Measurements from ENCODE around the gene KIF1A. TPM values are rescaled to one million over a fixed set of nuclear protein-coding genes. Genes with fewer than 3 reads are reported as not detected.

The KIF1A gene
- total RNA-seq, 4 donors from 2014 or later: 2.9 to 15.9 (median 3.2) TPM

DNA sequence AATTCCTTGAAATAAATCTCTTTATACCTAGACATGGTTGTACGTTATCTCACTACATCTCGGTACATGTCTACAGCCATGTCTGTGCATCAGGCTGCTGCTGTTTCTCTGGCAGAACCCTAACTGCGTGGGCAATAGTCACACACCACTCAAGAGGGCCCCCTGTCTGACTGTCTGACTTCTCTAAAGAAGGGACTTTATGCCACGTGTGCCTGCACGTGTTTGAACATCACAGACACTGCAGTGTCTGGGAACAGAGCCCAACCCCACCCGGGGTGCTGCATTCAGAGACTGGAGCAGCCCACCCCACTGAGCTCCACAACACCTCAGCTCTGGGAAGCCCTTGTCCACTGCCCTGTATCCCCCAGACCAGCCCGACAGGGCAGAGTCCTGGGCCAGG, 55.0 kb downstream of the KIF1A start:
- TF ChIP-seq POLR2AphosphoS5 (IDR thresholded peaks at IDR 0.05) (no peak), EP300 (IDR thresholded peaks at IDR 0.05) (no peak), POLR2A (IDR thresholded peaks at IDR 0.05) (no peak)
- TF ChIP-seq, protein P1, sequence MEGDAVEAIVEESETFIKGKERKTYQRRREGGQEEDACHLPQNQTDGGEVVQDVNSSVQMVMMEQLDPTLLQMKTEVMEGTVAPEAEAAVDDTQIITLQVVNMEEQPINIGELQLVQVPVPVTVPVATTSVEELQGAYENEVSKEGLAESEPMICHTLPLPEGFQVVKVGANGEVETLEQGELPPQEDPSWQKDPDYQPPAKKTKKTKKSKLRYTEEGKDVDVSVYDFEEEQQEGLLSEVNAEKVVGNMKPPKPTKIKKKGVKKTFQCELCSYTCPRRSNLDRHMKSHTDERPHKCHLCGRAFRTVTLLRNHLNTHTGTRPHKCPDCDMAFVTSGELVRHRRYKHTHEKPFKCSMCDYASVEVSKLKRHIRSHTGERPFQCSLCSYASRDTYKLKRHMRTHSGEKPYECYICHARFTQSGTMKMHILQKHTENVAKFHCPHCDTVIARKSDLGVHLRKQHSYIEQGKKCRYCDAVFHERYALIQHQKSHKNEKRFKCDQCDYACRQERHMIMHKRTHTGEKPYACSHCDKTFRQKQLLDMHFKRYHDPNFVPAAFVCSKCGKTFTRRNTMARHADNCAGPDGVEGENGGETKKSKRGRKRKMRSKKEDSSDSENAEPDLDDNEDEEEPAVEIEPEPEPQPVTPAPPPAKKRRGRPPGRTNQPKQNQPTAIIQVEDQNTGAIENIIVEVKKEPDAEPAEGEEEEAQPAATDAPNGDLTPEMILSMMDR (IDR thresholded peaks at IDR 0.05): no peak
- no peaks in the 10 kb centered on the region for H3K4me1 ChIP-seq
- 63% methylated on average over 7 of the region's 7 CpGs for WGBS
- H3K27ac ChIP-seq: no peak overlapping the region
- no peaks in the 10 kb centered on the region for H3K9me3 ChIP-seq
- H3K36me3 ChIP-seq: no peaks in the 10 kb centered on the region
- no peak for DNase-seq (ENCODE audit: low spot score in 2 of 2)
- H3K27me3 ChIP-seq: no peaks in the 10 kb centered on the region
- no peak overlapping the region for H3K4me3 ChIP-seq

DNA sequence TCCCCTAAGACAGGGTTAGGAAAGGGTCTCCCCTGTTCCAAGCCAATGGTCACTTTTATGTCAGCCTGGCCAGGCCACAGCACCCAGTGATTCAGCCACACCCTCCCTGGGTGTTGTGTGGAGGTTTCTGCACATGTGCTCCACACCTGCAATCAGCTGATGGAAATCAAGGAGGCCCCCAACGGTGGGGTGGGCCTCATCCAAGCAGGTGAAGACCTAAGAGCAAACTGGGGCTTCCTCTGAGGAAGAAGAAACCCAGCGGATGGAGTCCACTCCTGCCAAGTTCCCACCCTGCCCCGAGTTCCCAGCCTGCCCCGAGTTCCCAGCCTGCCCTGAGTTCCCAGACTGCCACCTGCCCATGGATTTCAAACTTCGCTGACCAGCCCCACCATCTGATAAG, 55.4 kb downstream of the KIF1A start:
- whole genome bisulfite sequencing: 69% methylated on average over 5 of the region's 5 CpGs
- Histone ChIP-seq H3K9me3 (no peaks in the 10 kb centered on the region), H3K4me1 (no peaks in the 10 kb centered on the region), H3K27ac (no peak overlapping the region), H3K36me3 (no peaks in the 10 kb centered on the region), H3K27me3 (no peaks in the 10 kb centered on the region), H3K4me3 (no peak overlapping the region)
- no peak for TF ChIP-seq POLR2A (IDR thresholded peaks at IDR 0.05)
- TF ChIP-seq, protein P1 (IDR thresholded peaks at IDR 0.05): no peak
- no peak for TF ChIP-seq POLR2AphosphoS5 (IDR thresholded peaks at IDR 0.05)
- no peak for TF ChIP-seq EP300 (IDR thresholded peaks at IDR 0.05)
- no peak for DNase-seq (ENCODE audit: low spot score in 2 of 2)

GRCh38 chr2:240762971-240763370, 57.0 kb downstream of the KIF1A start:
- no peak for TF ChIP-seq POLR2AphosphoS5 (IDR thresholded peaks at IDR 0.05)
- TF ChIP-seq, protein P1 (IDR thresholded peaks at IDR 0.05): no peak
- no peak for TF ChIP-seq POLR2A (IDR thresholded peaks at IDR 0.05)
- TF ChIP-seq EP300 (IDR thresholded peaks at IDR 0.05): no peak
- H3K27me3 ChIP-seq: no peaks in the 10 kb centered on the region
- WGBS: 84% methylated on average over 15 of the region's 21 CpGs
- no peak overlapping the region for H3K27ac ChIP-seq
- no peaks in the 10 kb centered on the region for H3K36me3 ChIP-seq
- no peaks in the 10 kb centered on the region for H3K4me1 ChIP-seq
- H3K9me3 ChIP-seq: no peaks in the 10 kb centered on the region
- DNase-seq (ENCODE audit: low spot score in 2 of 2): no peak
- H3K4me3 ChIP-seq: no peak overlapping the region

DNA sequence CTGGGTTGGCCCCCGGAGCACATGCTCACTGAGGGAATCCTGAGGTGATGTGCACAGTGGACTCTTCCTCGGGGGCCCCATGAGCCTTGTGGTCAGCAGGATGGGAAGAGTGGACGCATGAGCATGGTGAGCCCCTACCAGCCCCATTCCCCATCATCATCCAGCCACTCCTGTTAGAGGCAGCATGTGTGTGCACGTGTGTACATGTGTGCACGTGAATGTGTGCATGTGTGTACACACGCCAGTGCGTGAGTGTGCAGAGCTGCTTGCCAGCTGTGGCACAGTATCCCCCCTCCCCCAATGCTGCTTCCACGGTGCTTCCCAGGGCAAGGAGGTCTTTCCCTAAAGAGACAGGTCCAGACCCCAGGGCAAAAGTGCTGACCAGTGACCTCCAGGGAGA, 57.8 kb downstream of the KIF1A start:
- H3K9me3 ChIP-seq: no peaks in the 10 kb centered on the region
- DNase-seq (ENCODE audit: low spot score in 2 of 2): no peak
- 76% methylated on average over 2 of the region's 8 CpGs for WGBS
- H3K4me1 ChIP-seq: no peaks in the 10 kb centered on the region
- no peaks in the 10 kb centered on the region for H3K36me3 ChIP-seq
- no peak for TF ChIP-seq POLR2A (IDR thresholded peaks at IDR 0.05)
- TF ChIP-seq POLR2AphosphoS5 (IDR thresholded peaks at IDR 0.05): no peak
- TF ChIP-seq, protein P1 (IDR thresholded peaks at IDR 0.05): no peak
- TF ChIP-seq EP300 (IDR thresholded peaks at IDR 0.05): no peak
- H3K27me3 ChIP-seq: no peaks in the 10 kb centered on the region
- H3K27ac ChIP-seq: no peak overlapping the region
- H3K4me3 ChIP-seq: no peak overlapping the region

DNA sequence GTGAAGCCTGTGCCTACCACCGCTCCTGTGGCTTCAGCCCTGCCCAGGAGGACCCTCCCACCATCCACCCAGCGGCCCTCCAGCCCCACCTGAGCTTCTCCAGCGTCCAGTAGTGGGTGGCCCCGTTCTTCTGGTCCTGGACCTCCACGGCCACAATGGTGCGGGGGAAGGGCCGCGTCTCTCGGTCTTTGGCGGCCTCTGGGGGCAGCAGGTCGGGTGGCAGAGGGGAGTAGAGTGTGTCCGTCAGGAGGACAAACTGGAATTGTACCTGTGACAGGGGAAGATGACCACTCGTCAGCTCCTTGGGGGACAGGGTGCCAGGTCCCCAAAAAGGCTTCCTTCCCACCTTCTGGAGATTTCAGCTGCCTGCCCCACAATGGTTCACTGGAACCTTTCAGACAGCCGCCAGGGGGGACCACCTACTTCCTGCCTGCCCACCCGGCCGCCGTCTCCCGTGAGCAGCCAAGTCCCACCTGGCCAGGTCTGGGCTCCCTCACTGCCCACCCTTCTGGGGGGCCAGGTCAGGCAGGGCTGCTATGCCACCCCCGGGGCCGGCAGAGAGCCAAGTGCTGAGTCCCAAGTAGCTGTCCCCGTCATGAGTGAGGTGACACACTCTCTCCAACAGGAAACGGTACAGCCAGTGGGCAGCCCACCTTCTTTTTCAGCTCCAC, 59.3 kb downstream of the KIF1A start:
- Histone ChIP-seq H3K4me3 (no peak overlapping the region), H3K4me1 (no peaks in the 10 kb centered on the region), H3K9me3 (no peaks in the 10 kb centered on the region), H3K36me3 (no peaks in the 10 kb centered on the region), H3K27ac (no peak overlapping the region), H3K27me3 (no peaks in the 10 kb centered on the region)
- TF ChIP-seq EP300 (IDR thresholded peaks at IDR 0.05): no peak
- TF ChIP-seq POLR2AphosphoS5 (IDR thresholded peaks at IDR 0.05): no peak
- TF ChIP-seq, protein P1 (IDR thresholded peaks at IDR 0.05): no peak
- no peak for TF ChIP-seq POLR2A (IDR thresholded peaks at IDR 0.05)
- 77% methylated on average over 13 of the region's 22 CpGs for WGBS
- no peak for DNase-seq (ENCODE audit: low spot score in 2 of 2)

Measured in suprapubic skin (tissue), 4 donors.